Mesothelial cell of epicardium (in vitro differentiated cells): ENCODE results near the gene RALGPS1. TPM values are rescaled to one million over a fixed set of nuclear protein-coding genes. Genes with fewer than 3 reads are reported as not detected.

ENCODE experiments used
- DNase-seq, 2 experiments: peaks; one replicate each; pipeline ENCODE4 v3.0.0; 2021; ENCODE audit warnings: low spot score in 2 of 2; ENCODE audit not compliant: unreplicated experiment in 2 of 2
- H3K27ac Mint-ChIP-seq: 2 replicates; pipeline ENCODE4 v1.8.0; 2021; ENCODE audit warnings: mixed read lengths
- H3K27me3 Mint-ChIP-seq: 2 replicates; pipeline ENCODE4 v1.8.0; 2021; ENCODE audit warnings: low read depth, mixed read lengths
- H3K36me3 Mint-ChIP-seq: 2 replicates; pipeline ENCODE4 v1.8.0; 2021; ENCODE audit warnings: mixed read lengths
- H3K4me1 Mint-ChIP-seq: 2 replicates; pipeline ENCODE4 v1.8.0; 2021; ENCODE audit warnings: mixed read lengths
- H3K4me3 Mint-ChIP-seq: 2 replicates; pipeline ENCODE4 v1.8.0; 2021; ENCODE audit warnings: mild to moderate bottlenecking, moderate library complexity, mixed read lengths
- H3K9me3 Mint-ChIP-seq: 2 replicates; pipeline ENCODE4 v1.8.0; 2021; ENCODE audit warnings: mixed read lengths
- total RNA-seq: library from RNA; stranded (reverse); gene quantifications from 3 replicates; pipeline ENCODE4 v1.2.1, GENCODE V29; 2021
- TF ChIP-seq, protein P1 (sequence below): fragments of 200-600 bp; sonication (generic); IDR thresholded peaks from one replicate; pipeline ENCODE4 v1.5.0; 2021; ENCODE audit warnings: antibody characterized with exemption; ENCODE audit not compliant: unreplicated experiment

RALGPS1 gene
- total RNA-seq, 1 donor from 2014 or later = 25.6 TPM

DNA sequence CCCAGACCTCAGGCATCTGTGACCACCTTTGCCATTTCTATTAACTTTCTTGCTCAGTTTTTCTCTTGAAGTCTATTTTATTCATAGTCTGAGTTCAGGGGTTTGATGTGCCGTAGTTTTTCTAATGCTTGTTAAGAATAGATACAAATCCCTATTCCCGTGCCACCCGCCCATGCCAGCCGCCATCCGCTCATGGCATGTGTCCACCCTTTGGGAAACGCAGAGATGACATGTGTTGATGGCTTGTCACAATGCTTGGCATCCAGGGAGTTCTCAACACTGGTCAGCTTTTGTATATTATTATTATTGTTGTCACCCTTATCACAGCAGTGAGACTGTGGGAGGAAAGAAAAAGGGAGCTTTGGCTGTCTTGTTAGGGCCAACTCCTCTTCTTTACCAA is 225.2 kb downstream of the RALGPS1 start:
- Mint-ChIP-seq H3K36me3 (no peaks in the 10 kb centered on the region), H3K4me3 (no peak overlapping the region), H3K4me1 (no peaks in the 10 kb centered on the region), H3K27me3 (no peaks in the 10 kb centered on the region), H3K27ac (no peak overlapping the region), H3K9me3 (no peaks in the 10 kb centered on the region)
- no peak for DNase-seq
- TF ChIP-seq, protein P1, sequence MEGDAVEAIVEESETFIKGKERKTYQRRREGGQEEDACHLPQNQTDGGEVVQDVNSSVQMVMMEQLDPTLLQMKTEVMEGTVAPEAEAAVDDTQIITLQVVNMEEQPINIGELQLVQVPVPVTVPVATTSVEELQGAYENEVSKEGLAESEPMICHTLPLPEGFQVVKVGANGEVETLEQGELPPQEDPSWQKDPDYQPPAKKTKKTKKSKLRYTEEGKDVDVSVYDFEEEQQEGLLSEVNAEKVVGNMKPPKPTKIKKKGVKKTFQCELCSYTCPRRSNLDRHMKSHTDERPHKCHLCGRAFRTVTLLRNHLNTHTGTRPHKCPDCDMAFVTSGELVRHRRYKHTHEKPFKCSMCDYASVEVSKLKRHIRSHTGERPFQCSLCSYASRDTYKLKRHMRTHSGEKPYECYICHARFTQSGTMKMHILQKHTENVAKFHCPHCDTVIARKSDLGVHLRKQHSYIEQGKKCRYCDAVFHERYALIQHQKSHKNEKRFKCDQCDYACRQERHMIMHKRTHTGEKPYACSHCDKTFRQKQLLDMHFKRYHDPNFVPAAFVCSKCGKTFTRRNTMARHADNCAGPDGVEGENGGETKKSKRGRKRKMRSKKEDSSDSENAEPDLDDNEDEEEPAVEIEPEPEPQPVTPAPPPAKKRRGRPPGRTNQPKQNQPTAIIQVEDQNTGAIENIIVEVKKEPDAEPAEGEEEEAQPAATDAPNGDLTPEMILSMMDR = no peak

DNA sequence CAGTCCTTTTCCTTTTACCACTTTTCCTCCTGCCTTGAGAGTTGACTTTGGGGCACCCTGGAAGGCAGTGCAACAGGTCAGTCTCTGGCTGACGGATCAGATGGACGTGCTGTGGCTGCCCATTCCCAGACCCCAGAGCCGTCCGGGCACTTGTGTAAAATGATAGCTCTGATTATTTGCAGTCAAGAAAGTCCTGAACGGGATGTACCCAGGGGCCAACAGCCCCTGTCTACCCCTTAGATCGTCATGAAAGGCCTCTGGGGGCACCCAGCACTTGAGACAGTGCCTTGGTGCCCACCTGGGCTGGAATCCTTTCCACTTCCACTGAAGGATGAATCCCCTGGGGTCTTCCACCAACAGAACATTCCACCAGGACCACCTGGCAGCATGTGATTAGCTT is 225.6 kb downstream of the RALGPS1 start:
- Mint-ChIP-seq H3K27me3 (no peaks in the 10 kb centered on the region), H3K4me1 (no peaks in the 10 kb centered on the region), H3K27ac (no peak overlapping the region), H3K36me3 (no peaks in the 10 kb centered on the region), H3K4me3 (no peak overlapping the region), H3K9me3 (no peaks in the 10 kb centered on the region)
- no peak for DNase-seq
- TF ChIP-seq, protein P1 = no peak

DNA sequence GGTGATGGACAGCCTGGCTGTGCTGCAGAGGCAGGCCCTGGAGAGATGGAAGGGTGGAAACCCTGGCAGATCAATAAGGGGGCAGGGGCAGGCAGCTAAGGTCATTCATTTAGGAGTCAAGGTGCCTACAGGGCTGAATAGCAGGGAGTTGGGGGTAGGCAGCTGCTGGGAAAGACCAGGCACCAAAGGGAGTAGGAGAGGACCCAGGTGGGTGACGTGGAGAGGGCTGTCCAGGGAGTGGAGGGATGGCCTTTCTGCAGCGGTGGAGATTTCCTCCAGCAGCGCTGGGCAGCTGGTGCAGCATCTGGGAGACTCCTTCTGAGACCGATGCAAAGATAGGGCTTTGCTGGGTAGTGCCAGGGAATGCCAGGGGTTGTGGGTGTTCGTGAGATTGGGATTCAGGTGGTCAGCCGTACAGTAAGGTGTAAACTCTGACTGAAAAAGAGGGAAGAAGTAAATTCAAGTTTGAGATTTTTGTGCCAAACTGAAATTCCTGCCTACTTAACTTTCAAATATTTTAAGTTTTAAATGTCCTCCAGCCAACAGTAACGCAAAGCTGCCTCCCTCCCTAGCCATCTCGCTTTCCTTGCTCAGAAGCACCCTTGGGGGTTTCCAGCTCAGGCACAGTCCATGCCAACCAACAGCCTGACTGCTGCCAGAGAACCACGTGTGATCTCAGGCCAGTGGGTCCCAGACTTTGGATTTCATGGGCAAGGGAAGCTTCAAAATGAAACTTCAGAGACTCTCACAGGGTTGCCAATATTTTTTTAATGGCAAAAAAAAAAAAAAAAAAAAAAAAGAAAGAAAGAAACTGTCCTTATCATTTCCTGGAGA is 226.5 kb downstream of the RALGPS1 start:
- TF ChIP-seq, protein P1 = no peak
- no peaks in the 10 kb centered on the region for H3K36me3 Mint-ChIP-seq
- H3K27ac Mint-ChIP-seq = no peak overlapping the region
- no peaks in the 10 kb centered on the region for H3K4me1 Mint-ChIP-seq
- no peak overlapping the region for H3K4me3 Mint-ChIP-seq
- no peaks in the 10 kb centered on the region for H3K27me3 Mint-ChIP-seq
- no peak for DNase-seq
- H3K9me3 Mint-ChIP-seq = peaks cover under 1% of the 10 kb centered on the region

DNA sequence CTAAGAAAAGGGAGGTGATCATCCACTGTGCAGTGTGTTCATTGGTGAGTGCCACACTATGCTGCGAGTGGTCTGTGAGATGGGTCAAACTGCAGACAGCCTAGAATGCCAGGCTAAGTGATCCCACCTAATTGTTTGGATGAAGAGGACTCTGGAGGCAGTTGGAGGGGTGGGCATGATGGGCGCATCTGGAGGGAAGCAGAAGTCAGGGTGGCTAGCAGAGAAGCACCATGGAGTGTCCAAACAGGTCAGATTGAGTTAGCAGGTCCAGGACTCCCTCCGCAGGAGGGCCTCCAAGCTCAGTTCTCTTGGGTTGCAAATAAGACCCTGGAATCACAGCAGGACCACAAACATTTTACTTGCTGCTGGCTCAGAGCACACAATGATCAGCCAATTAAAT is 227.7 kb downstream of the RALGPS1 start:
- TF ChIP-seq, protein P1 = no peak
- no peaks in the 10 kb centered on the region for H3K36me3 Mint-ChIP-seq
- H3K4me3 Mint-ChIP-seq = no peak overlapping the region
- H3K27ac Mint-ChIP-seq = no peak overlapping the region
- no peaks in the 10 kb centered on the region for H3K4me1 Mint-ChIP-seq
- DNase-seq = no peak
- no peaks in the 10 kb centered on the region for H3K27me3 Mint-ChIP-seq
- peaks cover 7% of the 10 kb centered on the region for H3K9me3 Mint-ChIP-seq

DNA sequence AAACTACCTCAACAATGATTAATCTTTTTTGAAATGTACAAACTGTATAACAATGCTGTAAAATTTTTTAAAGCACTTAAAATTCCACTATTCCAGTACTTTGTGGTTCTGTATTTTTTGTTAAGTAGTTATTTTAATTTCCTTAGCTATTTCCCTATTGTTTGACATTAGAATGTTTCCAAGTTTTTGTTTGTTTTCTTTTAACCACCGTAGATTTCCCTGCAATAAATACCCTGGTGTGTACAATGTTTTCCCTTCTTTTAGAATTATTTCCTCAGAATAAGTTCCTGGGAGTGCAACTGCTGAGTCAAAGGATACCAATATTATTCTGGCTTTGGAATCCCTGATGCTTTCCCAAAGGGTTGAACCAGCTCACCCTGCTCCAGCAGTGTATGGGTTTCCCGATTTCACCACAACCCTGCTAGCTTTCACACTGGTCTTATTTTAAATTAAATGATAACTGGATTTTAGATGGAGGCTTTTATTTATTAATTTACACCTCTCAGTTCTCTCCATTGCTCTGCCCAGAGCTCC is 228.4 kb downstream of the RALGPS1 start:
- H3K4me3 Mint-ChIP-seq = no peak overlapping the region
- no peaks in the 10 kb centered on the region for H3K4me1 Mint-ChIP-seq
- peaks cover 7% of the 10 kb centered on the region for H3K9me3 Mint-ChIP-seq
- no peaks in the 10 kb centered on the region for H3K27me3 Mint-ChIP-seq
- DNase-seq = no peak
- TF ChIP-seq, protein P1 = no peak
- no peaks in the 10 kb centered on the region for H3K36me3 Mint-ChIP-seq
- H3K27ac Mint-ChIP-seq = no peak overlapping the region
